HG03520 (cell line): ENCODE results near the gene SPDYE2.
A peak's percentile ranks its signal among the peaks of the same experiment; 100 is the strongest.
"Not testable (repeated sequence)": the region's sequence is repeated elsewhere in the genome, so short reads cannot be mapped to it uniquely, and the experiment has no call there.

Experiments used
- ATAC-seq: cut with Tn5 transposase; IDR thresholded peaks from one replicate; pipeline ENCODE4 v1.9.1; 2021; ENCODE audit warnings: mild to moderate bottlenecking, moderate library complexity; ENCODE audit not compliant: unreplicated experiment

Gene SPDYE2

GRCh38 chr7:102599699-102600098 is 48.7 kb downstream of the SPDYE2 start:
- not testable (repeated sequence) for ATAC-seq

GRCh38 chr7:102602317-102602716 is 51.3 kb downstream of the SPDYE2 start:
- ATAC-seq: not testable (repeated sequence)

- not testable (repeated sequence) for ATAC-seq
Measured at GRCh38 chr7:102604431-102605145, 53.6 kb downstream of the SPDYE2 start.

GRCh38 chr7:102606848-102607247 is 55.8 kb downstream of the SPDYE2 start:
- not testable (repeated sequence) for ATAC-seq

GRCh38 chr7:102609734-102610133 is 58.7 kb downstream of the SPDYE2 start:
- ATAC-seq: not testable (repeated sequence)

- not testable (repeated sequence) for ATAC-seq
Measured at GRCh38 chr7:102610441-102610840, 59.4 kb downstream of the SPDYE2 start.

GRCh38 chr7:102611013-102611674 is 60.1 kb downstream of the SPDYE2 start:
- peak; percentile 30 for ATAC-seq

DNA sequence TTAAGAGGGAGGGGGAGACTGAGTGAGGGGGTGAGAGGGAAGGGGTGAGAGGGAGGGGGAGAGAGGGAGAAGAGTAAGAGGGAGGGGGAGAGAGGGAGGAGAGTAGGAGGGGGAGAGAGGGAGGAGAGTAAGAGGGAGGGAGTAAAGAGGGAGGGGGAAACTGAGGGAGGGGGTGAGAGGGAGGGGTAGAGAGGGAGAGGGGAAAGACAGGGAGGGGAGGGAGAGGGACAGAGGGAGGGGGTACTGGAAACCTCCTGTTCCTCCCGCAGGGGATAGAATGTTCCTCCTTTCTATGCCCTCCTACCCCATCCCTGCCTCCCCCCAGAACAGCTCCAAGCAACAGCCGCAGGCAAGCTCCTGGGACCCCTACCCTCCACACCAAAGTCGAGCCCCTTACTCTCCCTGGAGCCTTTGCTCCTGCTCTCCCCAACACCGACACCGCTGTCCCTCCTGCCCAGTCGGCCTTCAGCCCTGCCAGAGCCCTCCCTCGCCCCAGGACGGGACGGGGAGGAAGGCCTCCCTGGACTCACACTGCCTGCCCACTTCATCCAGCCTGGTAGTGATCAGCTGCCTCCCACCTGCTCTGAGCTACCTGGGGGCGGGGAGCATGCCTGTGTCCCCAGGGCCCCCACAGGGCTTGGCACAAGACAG is 60.8 kb downstream of the SPDYE2 start:
- not testable (repeated sequence) for ATAC-seq
